Measurements from ENCODE around the gene FNDC7. TPM values are rescaled to one million over a fixed set of nuclear protein-coding genes. Genes with fewer than 3 reads are reported as not detected.
"Not testable (repeated sequence)": the region's sequence is repeated elsewhere in the genome, so short reads cannot be mapped to it uniquely, and the experiment has no call there.

FNDC7 gene, protein sequence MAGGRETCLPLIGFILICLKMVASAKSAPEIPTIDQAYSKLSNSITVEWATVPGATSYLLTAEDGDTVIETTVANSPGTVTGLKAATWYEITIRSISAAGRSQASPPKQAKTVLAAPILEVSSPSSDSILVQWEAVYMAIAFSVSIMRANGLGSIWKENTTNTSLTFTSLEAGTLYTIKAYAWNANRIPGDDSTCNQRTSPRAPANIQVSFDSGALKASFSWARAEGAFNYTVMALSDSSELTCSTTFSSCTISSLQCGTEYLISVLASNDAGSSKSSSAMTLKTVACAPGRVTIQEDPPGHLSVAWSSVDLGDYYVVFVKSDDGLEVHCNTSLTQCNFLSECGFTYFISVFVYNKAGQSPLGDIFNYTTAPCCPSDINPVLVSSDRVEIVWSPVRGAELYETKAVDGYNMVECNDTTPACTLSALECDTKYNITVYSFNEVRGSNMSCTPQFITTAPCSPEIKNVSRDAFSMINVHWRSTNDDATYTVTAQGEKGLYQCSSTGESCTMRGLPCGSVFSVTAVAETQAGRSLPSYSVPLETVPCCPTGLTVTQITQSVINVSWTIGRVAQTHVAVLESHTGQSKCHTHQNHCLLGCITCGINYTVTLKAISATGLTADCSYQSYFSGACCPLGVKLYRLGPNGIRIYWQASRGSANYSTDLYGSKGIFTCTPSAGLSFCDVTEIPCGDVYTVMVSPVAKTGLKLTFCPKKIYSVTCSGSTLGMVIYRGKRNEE
- polyA plus RNA-seq (ENCODE audit: insufficient read length in 12 of 12): not detected
- long read RNA-seq, donor 1: 0 reads
- long read RNA-seq, donor 2: 0 reads
- long read RNA-seq, donor 3: 0 reads
- long read RNA-seq, donor 4: 0 reads
- long read RNA-seq, donor 5: 0 reads
- long read RNA-seq, donor 6: 0 reads
- long read RNA-seq, donor 7: 0 reads
- long read RNA-seq, donor 8: 0 reads
- long read RNA-seq, donor 9: 0 reads
- long read RNA-seq, donor 10: 0 reads
- long read RNA-seq, donor 11: 0 reads

DNA sequence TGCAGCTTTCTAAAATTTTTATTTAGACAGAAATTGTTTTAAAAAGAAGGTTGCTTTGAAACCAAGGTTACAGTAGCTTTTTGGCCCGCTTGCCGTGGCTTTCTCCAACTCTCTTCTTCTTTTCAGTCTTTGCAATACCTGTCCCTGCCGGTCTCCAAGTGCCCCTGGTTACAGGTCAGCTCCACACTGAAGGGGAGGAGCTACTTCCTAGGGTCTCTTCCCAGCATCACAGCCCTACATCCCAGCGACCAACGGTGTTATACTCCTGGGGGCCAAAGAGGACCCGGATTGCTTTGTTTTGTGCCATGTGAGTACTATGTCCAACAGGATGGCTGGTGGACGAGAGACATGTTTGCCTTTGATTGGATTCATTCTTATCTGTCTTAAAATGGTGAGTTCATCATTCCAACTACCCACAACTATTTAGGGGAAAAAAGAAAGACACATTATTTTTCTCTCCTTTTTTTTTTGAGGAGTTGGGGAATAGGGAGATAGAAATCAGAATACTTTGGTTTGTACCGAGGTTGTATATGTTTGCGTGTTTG, at the start of gene FNDC7:
Gene FNDC7, plus strand, starts transcription at position 303 of the 545 bp plus-strand sequence. Its CDS starts 26 bp downstream, at position 329.
- no peak for DNase-seq

GRCh38 chr1:108663074-108663473, 49.6 kb upstream of the FNDC7 start:
- no peak for DNase-seq

DNA sequence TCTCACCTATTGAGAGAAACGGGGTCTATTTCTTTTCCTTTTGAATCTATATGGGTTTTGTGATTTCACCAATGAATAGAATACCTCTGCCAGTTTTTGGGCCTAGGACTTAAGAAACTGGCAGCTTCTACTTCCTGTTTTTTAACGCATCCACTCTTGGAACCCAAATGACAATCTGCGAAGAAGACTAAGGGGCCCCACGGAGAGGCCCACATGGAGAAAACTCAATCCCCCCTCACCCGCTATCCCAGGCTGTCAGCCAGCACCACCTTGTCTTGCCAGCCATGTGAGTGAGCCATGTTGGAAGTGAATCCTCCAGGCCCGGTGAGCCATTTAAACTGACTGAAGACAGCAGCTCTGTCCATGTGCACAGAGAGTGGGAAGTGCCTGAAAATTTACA, 48.2 kb upstream of the FNDC7 start:
- DNase-seq: no peak

DNA sequence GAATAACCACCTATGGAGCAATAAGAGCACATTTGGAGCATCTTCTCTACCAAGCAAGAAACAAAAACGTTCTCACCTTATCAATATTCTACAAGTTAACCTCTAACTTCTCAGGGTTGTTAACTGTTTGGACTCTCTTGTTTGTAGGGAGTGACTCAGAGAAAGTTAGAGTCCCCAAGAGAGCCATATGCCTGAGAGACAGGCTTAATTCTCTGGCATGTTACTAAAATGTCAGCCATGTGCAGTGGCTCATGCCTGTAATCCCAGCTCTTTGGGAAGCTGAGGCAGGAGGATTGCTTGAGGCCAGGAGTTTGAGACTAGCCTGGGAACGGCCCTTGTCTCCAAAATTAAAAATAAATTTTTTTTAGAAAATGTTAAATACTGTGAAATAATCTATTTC, 47.6 kb upstream of the FNDC7 start:
- DNase-seq: no peak

DNA sequence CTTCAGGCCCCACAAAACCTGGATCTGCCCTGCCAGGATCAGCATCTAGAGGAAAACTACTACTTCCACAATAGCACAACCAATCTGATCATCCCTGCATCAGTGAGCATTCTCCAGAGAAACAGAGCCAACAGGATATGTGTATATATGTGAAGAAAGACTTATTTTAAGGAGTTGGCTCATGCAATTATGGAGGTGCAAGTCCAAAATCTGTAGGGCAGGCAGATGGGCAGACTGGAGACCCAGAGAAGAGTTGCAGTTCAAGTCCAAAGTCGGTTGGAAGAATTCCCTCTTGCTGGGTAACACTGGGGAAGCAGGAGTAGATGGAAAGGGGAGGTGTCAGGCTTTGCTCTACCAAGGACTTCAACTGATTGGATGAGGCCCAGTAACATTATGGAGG, 46.9 kb upstream of the FNDC7 start:
- no peak for DNase-seq

DNA sequence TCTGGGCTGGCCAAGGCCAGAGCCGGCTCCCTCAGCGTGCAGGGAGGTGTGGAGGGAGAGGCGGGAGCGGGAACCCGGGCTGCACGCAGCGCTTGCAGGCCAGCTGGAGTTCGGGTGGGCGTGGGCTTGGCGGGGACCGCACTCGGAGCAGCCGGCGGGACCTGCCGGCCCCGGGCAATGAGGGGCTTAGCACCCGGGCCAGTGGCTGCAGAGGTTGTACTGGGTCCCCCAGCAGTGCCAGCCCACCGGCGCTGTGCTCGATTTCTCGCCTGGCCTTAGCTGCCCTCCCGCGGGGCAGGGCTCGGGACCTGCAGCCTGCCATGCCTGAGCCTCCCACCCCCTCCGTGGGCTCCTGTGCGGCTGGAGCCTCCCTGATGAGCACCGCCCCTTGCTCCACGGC, 45.3 kb upstream of the FNDC7 start:
- not testable (repeated sequence) for DNase-seq

DNA sequence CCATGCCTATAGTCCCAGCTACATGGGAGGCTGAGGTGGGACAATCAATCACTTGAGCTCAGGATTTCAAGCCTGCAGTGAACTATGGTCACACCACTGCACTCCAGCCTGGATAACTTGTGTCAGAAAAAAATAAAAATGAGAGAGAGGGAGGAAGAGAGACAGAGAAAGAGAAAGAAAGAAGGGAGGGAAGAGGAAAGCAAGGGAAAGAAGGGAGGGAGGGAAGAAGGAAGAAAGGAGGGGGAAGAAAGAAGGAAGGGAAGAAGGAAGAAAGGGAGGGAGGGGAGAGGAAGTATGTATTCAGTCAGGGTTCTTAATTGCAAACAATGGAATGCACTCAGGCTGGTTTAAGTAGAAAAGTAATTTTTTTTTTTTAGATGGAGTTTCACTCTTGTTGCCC, 43.9 kb upstream of the FNDC7 start:
- DNase-seq: no peak

- DNase-seq: no peak
Observed at GRCh38 chr1:108669679-108670078, 43.0 kb upstream of the FNDC7 start.

DNA sequence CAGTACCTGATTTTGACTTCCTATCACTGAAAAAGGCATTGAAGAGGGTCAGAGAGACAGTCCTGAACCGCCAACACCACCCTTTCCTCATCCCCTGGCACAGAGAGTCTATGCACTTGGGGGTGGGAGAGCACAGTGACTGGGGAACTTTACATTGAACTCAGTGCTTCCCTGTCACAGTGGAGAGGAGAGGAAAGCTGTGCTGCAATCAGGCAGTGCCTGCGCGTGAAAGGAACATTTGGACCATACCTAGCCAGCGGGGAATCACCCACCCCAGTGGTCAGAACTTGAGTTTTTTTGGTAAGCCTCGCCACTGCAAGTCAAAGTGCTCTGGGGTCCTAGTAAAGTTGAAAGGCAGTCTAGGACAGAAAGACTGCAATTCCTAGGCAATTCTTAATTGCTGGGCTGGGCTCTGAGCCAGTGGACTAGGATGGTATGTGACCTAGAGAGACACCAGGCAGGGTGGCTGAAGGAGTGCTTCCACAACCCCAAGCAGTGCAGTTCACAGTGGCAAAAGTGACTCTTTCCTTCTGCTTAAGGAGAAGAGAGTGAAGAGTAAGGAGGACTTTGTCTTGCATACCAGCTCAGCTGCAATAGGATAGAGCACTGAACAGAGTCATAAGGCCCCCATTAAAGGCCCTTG, 42.5 kb upstream of the FNDC7 start:
- no peak for DNase-seq

GRCh38 chr1:108671143-108671542, 41.6 kb upstream of the FNDC7 start:
- DNase-seq: no peak

DNA sequence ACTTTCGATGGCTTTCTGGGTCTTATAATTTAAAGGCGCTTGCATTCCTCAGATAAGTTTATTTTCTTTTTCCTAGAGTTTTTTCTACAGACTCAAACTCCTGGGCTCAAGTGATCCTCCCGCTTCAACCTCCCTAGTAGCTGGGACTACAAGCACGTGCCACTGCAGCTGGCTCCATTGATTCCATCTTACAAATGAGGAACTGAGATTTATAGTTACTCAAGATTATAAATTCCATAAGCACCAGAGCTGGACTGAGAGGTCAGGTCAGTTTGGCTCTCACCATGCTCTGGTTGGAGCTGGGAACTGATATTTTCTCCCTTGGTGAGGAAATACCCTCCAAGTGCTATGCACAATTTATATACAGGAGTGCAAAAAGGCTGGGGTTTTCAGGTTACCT, 34.0 kb upstream of the FNDC7 start:
- no peak for DNase-seq

DNA sequence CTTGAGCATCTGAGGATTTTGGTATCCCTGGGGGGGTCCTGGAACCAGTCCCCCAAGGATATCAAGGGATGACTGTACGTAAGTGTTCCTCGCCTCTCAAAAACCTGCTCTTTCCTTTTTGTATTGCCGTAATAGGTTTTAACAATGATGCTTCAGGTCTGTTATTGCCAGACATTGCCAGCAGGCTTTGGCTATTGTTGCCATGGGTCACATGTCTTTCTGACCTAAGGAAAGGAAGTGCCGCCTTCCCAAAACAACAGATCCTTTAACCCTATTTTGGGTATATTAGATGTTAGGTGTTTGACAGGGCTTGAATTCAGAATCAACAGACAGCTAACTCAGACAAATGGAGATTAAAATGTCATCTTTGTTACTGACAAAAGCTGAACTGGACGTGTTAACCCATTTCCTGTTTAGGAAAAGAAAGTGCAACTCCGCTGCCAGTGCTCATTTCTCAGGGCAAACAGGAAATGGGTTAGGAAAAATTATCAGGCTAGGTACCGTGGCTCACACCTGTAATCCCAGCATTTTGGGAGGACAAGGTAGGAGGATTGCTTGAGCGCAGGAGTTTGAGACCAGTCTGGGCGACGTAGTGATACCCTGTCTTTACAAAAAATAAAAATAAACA, 33.0 kb upstream of the FNDC7 start:
- no peak for DNase-seq

DNA sequence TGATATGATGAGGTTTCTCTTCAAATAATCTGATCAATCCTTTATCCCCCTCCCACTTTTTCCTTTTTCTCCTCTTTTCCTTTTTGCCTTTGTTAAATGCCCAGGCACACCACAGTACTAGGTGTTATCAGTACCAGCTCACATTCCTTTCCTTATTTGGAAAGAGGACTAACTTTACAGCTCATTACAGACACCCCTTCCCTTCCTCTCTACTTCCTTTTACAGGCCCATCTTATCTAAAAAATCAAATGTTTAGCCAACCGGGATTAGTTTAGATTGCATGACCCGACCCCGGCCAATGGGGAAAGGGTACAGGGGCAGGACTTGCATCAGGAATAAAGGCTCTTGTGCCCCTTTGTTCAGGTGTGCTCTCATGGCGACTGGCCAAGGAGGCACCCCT, 31.0 kb upstream of the FNDC7 start:
- DNase-seq: not testable (repeated sequence)

DNA sequence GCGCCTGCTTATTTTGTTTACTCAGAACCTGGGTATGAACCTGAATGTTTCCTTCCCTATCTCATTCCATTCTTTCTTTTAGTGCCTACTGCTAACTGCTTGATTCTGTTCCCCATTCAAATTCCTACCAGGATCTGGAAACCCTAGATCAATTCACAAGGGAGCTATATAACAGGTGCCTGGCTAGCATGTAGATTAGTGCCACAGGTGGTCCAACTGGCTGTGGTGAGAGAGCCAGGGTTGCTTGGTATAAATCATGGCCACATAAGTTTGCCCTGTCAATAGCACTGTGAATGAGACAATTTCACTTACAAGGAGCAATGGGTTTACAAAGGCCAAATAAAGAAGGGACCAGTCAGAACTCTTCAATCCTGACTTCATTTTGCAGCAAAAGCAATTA, 27.2 kb upstream of the FNDC7 start:
- no peak for DNase-seq

GRCh38 chr1:108686614-108687313, 25.9 kb upstream of the FNDC7 start:
- DNase-seq: no peak

DNA sequence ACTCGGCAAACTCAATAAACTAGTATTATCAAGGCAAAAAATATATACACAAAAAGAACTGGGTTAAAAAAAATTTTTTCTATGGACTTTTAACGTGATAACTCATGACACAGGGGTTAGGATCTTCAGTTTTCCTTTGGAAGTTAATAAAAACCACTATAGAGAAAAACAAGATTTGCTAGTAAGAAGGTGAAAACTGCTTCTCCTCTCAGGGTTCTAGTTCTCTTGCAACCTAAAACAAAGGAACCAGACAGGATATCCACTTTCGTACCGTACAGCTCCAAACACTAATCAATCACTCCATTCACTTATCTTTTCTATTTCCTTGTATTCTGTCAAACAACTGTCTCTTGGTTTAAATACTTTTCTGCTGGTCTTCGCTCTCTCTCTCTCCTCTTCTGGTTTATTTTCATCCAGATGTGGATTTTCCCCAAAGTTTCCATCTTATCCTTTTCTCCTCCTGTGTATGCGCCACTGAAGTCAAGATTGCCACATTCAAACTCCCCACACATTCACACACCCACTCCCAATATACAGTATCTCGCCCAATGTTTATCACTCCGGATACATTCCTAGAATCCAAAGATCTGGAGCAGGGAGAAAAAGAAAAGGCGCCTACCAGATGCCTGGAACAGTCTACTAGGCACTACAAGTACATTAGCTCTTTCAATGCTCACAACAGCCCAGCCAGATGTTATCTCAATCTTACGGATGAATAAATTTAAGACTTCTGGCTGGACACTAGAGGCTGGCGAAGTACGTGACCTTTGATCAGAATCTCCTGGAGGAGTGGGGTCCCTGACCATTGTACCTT, 21.4 kb upstream of the FNDC7 start:
- no peak for DNase-seq

GRCh38 chr1:108691942-108692723, 20.6 kb upstream of the FNDC7 start, which contains the start of gene PRPF38B:
PRPF38B (plus strand) TSS chr1:108692310; CDS start chr1:108692592, 282 bp downstream.
- peak; percentile 98 for DNase-seq

- DNase-seq: peak; percentile 81
Observed at GRCh38 chr1:108692724-108693655, 19.7 kb upstream of the FNDC7 start.
